Measurements from ENCODE around the gene MRPL52.

MRPL52 gene

GRCh38 chr14:22872833-22873520 lies 43.3 kb downstream of the MRPL52 start:
- DNase-seq (ENCODE audit: low read depth), result no peak
- peak overlapping the region; percentile 90 for H3K4me3 ChIP-seq (ENCODE audit: low read depth, low read length)

DNA sequence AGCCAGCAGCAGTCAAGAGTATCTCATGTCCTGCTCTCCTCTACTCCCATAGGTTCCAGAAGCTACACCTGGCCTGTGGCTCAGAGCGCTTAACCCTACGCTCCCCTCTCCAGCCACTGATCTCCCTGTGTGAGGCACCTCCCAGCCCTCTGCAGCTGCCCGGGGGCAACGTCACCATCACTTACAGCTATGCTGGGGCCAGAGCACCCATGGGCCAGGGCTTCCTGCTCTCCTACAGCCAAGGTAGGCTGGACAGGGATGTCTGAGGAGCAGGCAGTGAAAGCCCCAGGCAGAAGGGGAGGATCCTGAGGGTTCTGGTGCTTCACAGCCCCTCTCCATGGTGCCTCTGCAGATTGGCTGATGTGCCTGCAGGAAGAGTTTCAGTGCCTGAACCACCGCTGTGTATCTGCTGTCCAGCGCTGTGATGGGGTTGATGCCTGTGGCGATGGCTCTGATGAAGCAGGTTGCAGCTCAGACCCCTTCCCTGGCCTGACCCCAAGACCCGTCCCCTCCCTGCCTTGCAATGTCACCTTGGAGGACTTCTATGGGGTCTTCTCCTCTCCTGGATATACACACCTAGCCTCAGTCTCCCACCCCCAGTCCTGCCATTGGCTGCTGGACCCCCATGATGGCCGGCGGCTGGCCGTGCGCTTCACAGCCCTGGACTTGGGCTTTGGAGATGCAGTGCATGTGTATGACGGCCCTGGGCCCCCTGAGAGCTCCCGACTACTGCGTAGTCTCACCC lies 45.5 kb downstream of the MRPL52 start:
- no peak overlapping the region for H3K4me3 ChIP-seq (ENCODE audit: low read depth, low read length)
- no peak for DNase-seq (ENCODE audit: low read depth)

GRCh38 chr14:22875748-22876319 lies 46.1 kb downstream of the MRPL52 start:
- no peak for DNase-seq (ENCODE audit: low read depth)
- H3K4me3 ChIP-seq (ENCODE audit: low read depth, low read length), result no peak overlapping the region

- H3K4me3 ChIP-seq (ENCODE audit: low read depth, low read length), result no peak overlapping the region
- DNase-seq (ENCODE audit: low read depth), result no peak
These were observed 47.4 kb downstream of the MRPL52 start for GRCh38 chr14:22877000-22877501.

- DNase-seq (ENCODE audit: low read depth), result no peak
- no peak overlapping the region for H3K4me3 ChIP-seq (ENCODE audit: low read depth, low read length)
These were observed 48.9 kb downstream of the MRPL52 start for GRCh38 chr14:22878271-22879246.

DNA sequence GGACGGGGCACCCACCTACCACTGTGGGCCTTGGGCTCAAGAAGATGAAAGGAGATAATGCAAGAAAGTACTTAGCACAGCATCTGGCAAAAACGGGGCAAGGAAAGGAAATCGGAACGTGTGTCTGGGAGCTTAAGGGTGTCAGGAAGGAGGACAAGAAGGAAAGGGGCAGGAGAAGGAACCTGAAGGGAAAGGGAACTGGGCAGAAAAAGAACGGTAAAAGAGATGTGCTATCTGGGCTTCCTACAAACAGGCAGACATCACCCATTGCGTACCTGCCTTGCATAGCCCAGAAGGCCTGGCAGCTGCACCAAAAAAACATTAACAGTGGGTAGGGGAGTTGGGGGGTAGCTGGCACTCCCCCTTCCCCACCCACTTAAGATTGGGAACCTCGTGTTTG lies 52.4 kb downstream of the MRPL52 start:
- DNase-seq (ENCODE audit: low read depth), result no peak
- no peak overlapping the region for H3K4me3 ChIP-seq (ENCODE audit: low read depth, low read length)

DNA sequence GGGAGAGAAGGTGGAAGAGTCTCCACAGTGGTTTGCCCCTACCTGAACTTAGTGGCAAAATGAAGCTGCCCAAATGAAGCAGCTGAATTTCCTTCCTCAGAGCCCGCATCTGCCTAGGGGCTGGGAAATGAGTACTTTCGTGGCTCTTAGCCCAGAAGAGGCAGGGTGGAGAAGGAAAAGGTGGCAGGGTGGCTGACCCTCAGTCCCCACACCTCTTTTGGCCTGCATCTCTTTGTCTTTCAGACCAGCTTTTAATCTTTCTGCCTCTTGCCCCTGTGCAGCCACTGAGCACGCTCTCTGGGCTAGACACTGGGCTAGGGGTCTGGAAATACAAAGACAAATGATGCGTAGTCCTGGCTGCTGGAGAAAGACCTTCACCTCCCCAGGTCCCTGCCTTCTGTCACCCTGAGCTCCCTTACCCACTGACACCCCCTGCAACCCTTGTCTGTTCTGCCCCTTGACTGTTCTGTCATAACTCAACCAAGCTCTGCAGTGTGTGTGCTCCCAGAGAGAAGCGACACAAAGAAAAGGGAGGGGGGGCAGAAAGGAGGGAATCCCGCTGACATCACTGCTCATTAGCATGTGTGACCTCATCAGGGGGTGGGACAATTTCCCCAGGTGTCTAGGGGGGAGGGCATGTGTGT lies 53.0 kb downstream of the MRPL52 start:
- DNase-seq (ENCODE audit: low read depth), result peak; percentile 13
- no peak overlapping the region for H3K4me3 ChIP-seq (ENCODE audit: low read depth, low read length)

- no peak for DNase-seq (ENCODE audit: low read depth)
- no peak within 1 kb of the TSS for H3K4me3 ChIP-seq (ENCODE audit: low read depth, low read length)
These were observed 53.7 kb downstream of the MRPL52 start, which contains the start of gene REM2 for GRCh38 chr14:22883173-22883976. TSS of gene REM2 (plus strand) at chr14:22883222. CDS start at chr14:22883288, 66 bp downstream.

GRCh38 chr14:22884076-22884737 lies 54.5 kb downstream of the MRPL52 start:
- no peak for DNase-seq (ENCODE audit: low read depth)
- no peak overlapping the region for H3K4me3 ChIP-seq (ENCODE audit: low read depth, low read length)

All from skeletal muscle cell (primary cell).